Esophagus muscularis mucosa (tissue), 4 donors: ENCODE results near the gene JUND. TPM values are rescaled to one million over a fixed set of nuclear protein-coding genes. Genes with fewer than 3 reads are reported as not detected.

Experiments
- DNase-seq: peaks from one replicate; pipeline ENCODE4 v3.0.0-alpha.2; 2017; ENCODE audit errors: extremely low spot score
- H3K27ac ChIP-seq, 4 donors: fragments of 200-600 bp; sonication (generic); replicated peaks in 1 of 4; 1 replicate in 3 of 4; 2 replicates in 1 of 4; pipeline ENCODE4 v1.5.1; 2016 to 2019; ENCODE audit warnings: mild to moderate bottlenecking in 1 of 4
- H3K27me3 ChIP-seq, 4 donors: fragments of 200-600 bp; sonication (generic); one replicate each; pipeline versions ENCODE4 v1.5.1 to v1.6.0; 2016 to 2019
- H3K36me3 ChIP-seq, 4 donors: fragments of 200-600 bp; sonication (generic); one replicate each; pipeline ENCODE4 v1.5.1; 2016 to 2019
- H3K4me1 ChIP-seq, 4 donors: fragments of 200-600 bp; sonication (generic); one replicate each; pipeline ENCODE4 v1.5.1; 2016 to 2019
- H3K4me3 ChIP-seq, 4 donors: fragments of 200-600 bp; sonication (generic); 1 replicate in 2 of 4; 2 replicates in 2 of 4; pipeline ENCODE4 v1.5.1; 2016 to 2019; ENCODE audit warnings: mild to moderate bottlenecking in 4 of 4, moderate library complexity in 1 of 4
- H3K9me3 ChIP-seq, 4 donors: fragments of 200-600 bp; sonication (generic); 1 replicate in 3 of 4; 2 replicates in 1 of 4; pipeline ENCODE4 v1.5.1; 2016 to 2019
- EP300 ChIP-seq: sonication (generic); formaldehyde crosslinking; IDR thresholded peaks from one replicate; pipeline ENCODE4 v1.6.1; 2017; ENCODE audit warnings: antibody characterized with exemption
- POLR2A ChIP-seq: fragments of 450-650 bp; IDR thresholded peaks from one replicate; pipeline ENCODE4 v1.6.1; 2017; ENCODE audit warnings: antibody characterized with exemption, moderate library complexity, mild to moderate bottlenecking, low read depth
- POLR2AphosphoS5 ChIP-seq, 2 donors: sonication (generic); formaldehyde crosslinking; IDR thresholded peaks; one replicate each; pipeline ENCODE4 v1.6.1; 2017; ENCODE audit warnings: antibody characterized with exemption in 2 of 2
- WGBS: methylation state at CpG from one replicate; pipeline ENCODE4 v1.1.5; 2018; 5-methylcytosine and 5-hydroxymethylcytosine counted together
- intact Hi-C: fragments of 100-400 bp; cut with DNase I; formaldehyde crosslinking; loops from one replicate; pipeline ENCODE4 v1.15.1; 2023
- total RNA-seq, 4 donors: library from RNA; depleted of rRNA; stranded (reverse); fragments of >200 nt; gene quantifications; one replicate each; pipeline versions ENCODE4 v1.1.0 to v1.2.1, GENCODE V29; 2016
- TF ChIP-seq, protein P1 (sequence below), 3 experiments: fragments of 200-600 bp in 2 of 3; fragments of 450-650 bp in 1 of 3; sonication (generic) in 2 of 3; IDR thresholded peaks; one replicate each; pipeline ENCODE4 v1.5.1; 2017 to 2019; ENCODE audit warnings: antibody characterized with exemption in 3 of 3, mild to moderate bottlenecking in 2 of 3, moderate library complexity in 1 of 3

The JUND gene
- total RNA-seq, 4 donors from 2014 or later: 325 to 457 (median 403) TPM

DNA sequence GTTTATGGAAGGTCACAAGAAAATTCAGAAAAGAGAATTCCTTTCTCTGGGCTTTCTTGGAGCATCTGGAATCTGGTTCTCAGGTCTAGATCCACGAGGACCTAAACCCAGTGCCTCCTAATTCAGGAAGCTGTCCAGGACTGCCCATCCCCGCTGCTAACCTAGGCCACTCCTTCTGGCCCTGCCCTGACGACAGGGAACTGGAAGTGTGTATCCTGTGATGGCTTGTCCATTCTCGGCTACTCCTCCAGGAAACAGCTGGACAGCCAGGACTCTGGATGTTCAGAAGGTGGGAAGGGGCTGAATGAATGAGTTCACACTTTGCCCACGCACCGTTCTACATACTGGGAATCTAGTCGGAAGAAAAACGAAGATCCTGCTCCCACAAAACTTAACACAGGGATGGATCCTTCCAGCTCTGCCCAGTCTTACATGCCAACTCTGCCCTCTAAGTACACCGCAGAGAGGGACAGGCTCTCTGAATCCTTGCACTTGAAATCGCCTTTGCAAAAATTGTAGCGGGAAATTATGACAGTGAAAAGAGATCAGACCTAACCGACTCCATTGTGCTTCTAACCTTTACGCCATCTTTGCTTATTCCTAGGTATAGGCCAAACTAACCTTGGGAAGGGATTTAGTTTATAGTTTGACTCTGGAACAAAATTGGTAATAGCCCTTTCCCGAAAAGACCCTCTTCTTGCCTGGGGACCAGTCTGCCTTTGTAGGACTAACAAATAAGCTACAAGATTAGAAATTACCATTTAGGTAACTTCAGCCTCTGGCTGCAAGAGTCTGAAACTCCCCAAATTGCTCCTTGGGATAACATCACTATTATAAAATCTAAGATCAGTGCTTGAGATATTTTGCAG is 39.7 kb upstream of the JUND start:
- no peaks in the 10 kb centered on the region for H3K36me3 ChIP-seq
- H3K9me3 ChIP-seq: no peaks in the 10 kb centered on the region
- H3K27ac ChIP-seq: peak overlapping the region; percentile 13 to 92 (median 63)
- TF ChIP-seq, protein P1, sequence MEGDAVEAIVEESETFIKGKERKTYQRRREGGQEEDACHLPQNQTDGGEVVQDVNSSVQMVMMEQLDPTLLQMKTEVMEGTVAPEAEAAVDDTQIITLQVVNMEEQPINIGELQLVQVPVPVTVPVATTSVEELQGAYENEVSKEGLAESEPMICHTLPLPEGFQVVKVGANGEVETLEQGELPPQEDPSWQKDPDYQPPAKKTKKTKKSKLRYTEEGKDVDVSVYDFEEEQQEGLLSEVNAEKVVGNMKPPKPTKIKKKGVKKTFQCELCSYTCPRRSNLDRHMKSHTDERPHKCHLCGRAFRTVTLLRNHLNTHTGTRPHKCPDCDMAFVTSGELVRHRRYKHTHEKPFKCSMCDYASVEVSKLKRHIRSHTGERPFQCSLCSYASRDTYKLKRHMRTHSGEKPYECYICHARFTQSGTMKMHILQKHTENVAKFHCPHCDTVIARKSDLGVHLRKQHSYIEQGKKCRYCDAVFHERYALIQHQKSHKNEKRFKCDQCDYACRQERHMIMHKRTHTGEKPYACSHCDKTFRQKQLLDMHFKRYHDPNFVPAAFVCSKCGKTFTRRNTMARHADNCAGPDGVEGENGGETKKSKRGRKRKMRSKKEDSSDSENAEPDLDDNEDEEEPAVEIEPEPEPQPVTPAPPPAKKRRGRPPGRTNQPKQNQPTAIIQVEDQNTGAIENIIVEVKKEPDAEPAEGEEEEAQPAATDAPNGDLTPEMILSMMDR (IDR thresholded peaks at IDR 0.05): no peak
- peak; percentile 28 to 58 for TF ChIP-seq POLR2AphosphoS5 (IDR thresholded peaks at IDR 0.05)
- TF ChIP-seq EP300: no peak
- DNase-seq: no peak
- H3K4me3 ChIP-seq: no peak overlapping the region
- H3K4me1 ChIP-seq: peaks cover 52 to 69% (median 61%) of the 10 kb centered on the region in 4 donors
- 60% methylated on average over 14 of the region's 14 CpGs for WGBS
- intact Hi-C loops: loop anchor here (10.0 kb wide), 1 partner anchor 116 kb away; the partner anchor contains the start of gene RAB3A
- no peaks in the 10 kb centered on the region for H3K27me3 ChIP-seq

GRCh38 chr19:18319591-18320135 is 38.2 kb upstream of the JUND start:
- H3K27me3 ChIP-seq: no peaks in the 10 kb centered on the region
- no peak overlapping the region for H3K4me3 ChIP-seq
- no peaks in the 10 kb centered on the region for H3K9me3 ChIP-seq
- TF ChIP-seq, protein P1 (IDR thresholded peaks at IDR 0.05): no peak
- TF ChIP-seq EP300 (no peak), POLR2A (no peak), POLR2AphosphoS5 (IDR thresholded peaks at IDR 0.05) (no peak)
- 79% methylated on average over 5 of the region's 7 CpGs for WGBS
- H3K27ac ChIP-seq: peak overlapping the region in 2 of 4 donors; percentile 0 to 38
- intact Hi-C loops: loop anchor here (10.0 kb wide), 1 partner anchor 115 kb away; the partner anchor contains the start of gene RAB3A
- peaks cover 0 to 12% (median 4%) of the 10 kb centered on the region in 4 donors for H3K36me3 ChIP-seq
- H3K4me1 ChIP-seq: peaks cover 52 to 69% (median 61%) of the 10 kb centered on the region in 4 donors
- DNase-seq: no peak

- DNase-seq: no peak
- intact Hi-C loops: no loop called here
- 61% methylated on average over 13 of the region's 18 CpGs for WGBS
- Histone ChIP-seq H3K27me3 (no peaks in the 10 kb centered on the region), H3K4me1 (peaks cover 42 to 57% (median 50%) of the 10 kb centered on the region in 4 donors), H3K27ac (peak overlapping the region; percentile 38 to 70 (median 60)), H3K36me3 (peaks cover 0 to 26% (median 12%) of the 10 kb centered on the region in 4 donors), H3K4me3 (no peak overlapping the region), H3K9me3 (no peaks in the 10 kb centered on the region)
- TF ChIP-seq POLR2AphosphoS5 (IDR thresholded peaks at IDR 0.05) (peak in 1 of 2 donors; percentile 9), EP300 (no peak)
These were observed 36.8 kb upstream of the JUND start for GRCh38 chr19:18317961-18318800.

DNA sequence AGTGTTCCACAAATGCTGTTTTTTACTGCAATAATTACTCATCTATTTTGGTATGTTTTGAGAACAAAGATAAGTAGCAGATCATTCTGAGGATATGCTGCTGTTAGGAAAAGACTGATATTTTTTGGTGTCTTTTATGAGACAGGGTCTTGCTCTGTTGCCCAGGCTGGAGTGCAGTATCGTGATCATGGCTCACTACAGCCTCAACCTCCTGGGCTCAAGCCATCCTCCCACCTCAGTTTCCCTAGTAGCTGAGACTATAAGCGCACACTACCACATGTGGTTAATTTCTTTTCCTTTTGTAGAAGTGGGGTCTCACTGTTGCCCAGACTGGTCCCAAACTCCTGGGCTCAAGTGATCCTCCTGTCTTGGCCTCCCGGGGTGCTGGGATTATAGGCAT is 32.0 kb upstream of the JUND start:
- Histone ChIP-seq H3K36me3 (peaks cover 7 to 72% (median 55%) of the 10 kb centered on the region in 4 donors), H3K4me1 (peaks cover 5 to 14% (median 10%) of the 10 kb centered on the region in 4 donors), H3K9me3 (no peaks in the 10 kb centered on the region), H3K27ac (no peak overlapping the region), H3K27me3 (no peaks in the 10 kb centered on the region), H3K4me3 (no peak overlapping the region)
- no peak for DNase-seq
- intact Hi-C loops: no loop called here
- WGBS: 100% methylated on average over 3 of the region's 3 CpGs
- TF ChIP-seq POLR2AphosphoS5 (IDR thresholded peaks at IDR 0.05): no peak
- no peak for TF ChIP-seq EP300
- no peak for TF ChIP-seq POLR2A
- TF ChIP-seq, protein P1 (IDR thresholded peaks at IDR 0.05): no peak
